ENCODE data around the gene ARHGEF28.

GRCh38 chr5:73624888-73625287 lies 1.1 kb upstream of the ARHGEF28 start:
- TF ChIP-seq, protein P1, sequence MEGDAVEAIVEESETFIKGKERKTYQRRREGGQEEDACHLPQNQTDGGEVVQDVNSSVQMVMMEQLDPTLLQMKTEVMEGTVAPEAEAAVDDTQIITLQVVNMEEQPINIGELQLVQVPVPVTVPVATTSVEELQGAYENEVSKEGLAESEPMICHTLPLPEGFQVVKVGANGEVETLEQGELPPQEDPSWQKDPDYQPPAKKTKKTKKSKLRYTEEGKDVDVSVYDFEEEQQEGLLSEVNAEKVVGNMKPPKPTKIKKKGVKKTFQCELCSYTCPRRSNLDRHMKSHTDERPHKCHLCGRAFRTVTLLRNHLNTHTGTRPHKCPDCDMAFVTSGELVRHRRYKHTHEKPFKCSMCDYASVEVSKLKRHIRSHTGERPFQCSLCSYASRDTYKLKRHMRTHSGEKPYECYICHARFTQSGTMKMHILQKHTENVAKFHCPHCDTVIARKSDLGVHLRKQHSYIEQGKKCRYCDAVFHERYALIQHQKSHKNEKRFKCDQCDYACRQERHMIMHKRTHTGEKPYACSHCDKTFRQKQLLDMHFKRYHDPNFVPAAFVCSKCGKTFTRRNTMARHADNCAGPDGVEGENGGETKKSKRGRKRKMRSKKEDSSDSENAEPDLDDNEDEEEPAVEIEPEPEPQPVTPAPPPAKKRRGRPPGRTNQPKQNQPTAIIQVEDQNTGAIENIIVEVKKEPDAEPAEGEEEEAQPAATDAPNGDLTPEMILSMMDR (IDR thresholded peaks at IDR 0.05; ENCODE audit: insufficient read depth, low read depth, low read length): no peak
- no peak for TF ChIP-seq EZH2 (IDR thresholded peaks at IDR 0.05; ENCODE audit: insufficient read depth, low read length)
